ENCODE measurements around the gene AKR7A2. TPM values are rescaled to one million over a fixed set of nuclear protein-coding genes. Genes with fewer than 3 reads are reported as not detected.

AKR7A2 gene
- total and polyA plus RNA-seq, 2 experiments from 2014 or later, result 20.8 to 53.6 TPM

- H3K36me3 Mint-ChIP-seq (ENCODE audit: low read depth), result peaks cover 69% of the 10 kb centered on the region
- peaks cover 26% of the 10 kb centered on the region for H4K20me1 ChIP-seq (replicated peaks; ENCODE audit: insufficient read depth)
- peaks cover 22% of the 10 kb centered on the region for H3K27me3 Mint-ChIP-seq (ENCODE audit: insufficient read depth, low read depth, poor library complexity)
- ATAC-seq, result no peak
- no peak overlapping the region for H3K27ac ChIP-seq (ENCODE audit: low read depth)
- H3K79me2 ChIP-seq (replicated peaks; ENCODE audit: insufficient read depth), result peaks cover 41% of the 10 kb centered on the region
- peaks cover 12% of the 10 kb centered on the region for H3K4me1 Mint-ChIP-seq
- H3K4me2 ChIP-seq, result no peak overlapping the region
- H3K4me3 Mint-ChIP-seq, result no peak overlapping the region
- DNase-seq (ENCODE audit: low spot score), result no peak
- peaks cover 7% of the 10 kb centered on the region; the same call in 1 of the 2 replicates for H3K4me1 ChIP-seq (ENCODE audit: insufficient read depth)
- no peaks in the 10 kb centered on the region for H3K9me2 ChIP-seq (ENCODE audit: insufficient read depth)
- peaks cover 33% of the 10 kb centered on the region for H3K36me3 ChIP-seq (ENCODE audit: insufficient read depth)
- H3K27ac Mint-ChIP-seq, result no peak overlapping the region
- H3K27me3 ChIP-seq (ENCODE audit: insufficient read depth), result no peaks in the 10 kb centered on the region
- no peaks in the 10 kb centered on the region for H3K9me3 Mint-ChIP-seq
- H3F3A ChIP-seq (replicated peaks; ENCODE audit: low read depth), result 0 out of 2 replicates have a peak, but pooled peaks cover 10% of the 10 kb centered on the region
- TF ChIP-seq EZH2phosphoT487 (IDR thresholded peaks at IDR 0.05; ENCODE audit: unreplicated experiment) (no peak), ZNF331 (CRISPR knock-in tag; IDR thresholded peaks at IDR 0.05; ENCODE audit: low read depth) (no peak), EZH2 (IDR thresholded peaks at IDR 0.05; ENCODE audit: low read depth, unreplicated experiment) (no peak), ZNF462 (CRISPR knock-in tag; IDR thresholded peaks at IDR 0.05) (no peak), POLR2AphosphoS5 (IDR thresholded peaks at IDR 0.05; ENCODE audit: low read depth) (no peak), NANOG (IDR thresholded peaks at IDR 0.05; ENCODE audit: borderline replicate concordance) (no peak), ZNF114 (CRISPR knock-in tag; IDR thresholded peaks at IDR 0.05) (no peak), CREB1 (CRISPR knock-in tag; IDR thresholded peaks at IDR 0.05; ENCODE audit: low read depth) (no peak), REST (IDR thresholded peaks at IDR 0.05; ENCODE audit: unreplicated experiment) (no peak), JUNB (IDR thresholded peaks at IDR 0.05; ENCODE audit: unreplicated experiment) (no peak), STAT1 (IDR thresholded peaks at IDR 0.05; ENCODE audit: unreplicated experiment) (no peak)
- TF ChIP-seq, protein P1, sequence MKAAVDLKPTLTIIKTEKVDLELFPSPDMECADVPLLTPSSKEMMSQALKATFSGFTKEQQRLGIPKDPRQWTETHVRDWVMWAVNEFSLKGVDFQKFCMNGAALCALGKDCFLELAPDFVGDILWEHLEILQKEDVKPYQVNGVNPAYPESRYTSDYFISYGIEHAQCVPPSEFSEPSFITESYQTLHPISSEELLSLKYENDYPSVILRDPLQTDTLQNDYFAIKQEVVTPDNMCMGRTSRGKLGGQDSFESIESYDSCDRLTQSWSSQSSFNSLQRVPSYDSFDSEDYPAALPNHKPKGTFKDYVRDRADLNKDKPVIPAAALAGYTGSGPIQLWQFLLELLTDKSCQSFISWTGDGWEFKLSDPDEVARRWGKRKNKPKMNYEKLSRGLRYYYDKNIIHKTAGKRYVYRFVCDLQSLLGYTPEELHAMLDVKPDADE (IDR thresholded peaks at IDR 0.05), result no peak
- TF ChIP-seq, protein P2, sequence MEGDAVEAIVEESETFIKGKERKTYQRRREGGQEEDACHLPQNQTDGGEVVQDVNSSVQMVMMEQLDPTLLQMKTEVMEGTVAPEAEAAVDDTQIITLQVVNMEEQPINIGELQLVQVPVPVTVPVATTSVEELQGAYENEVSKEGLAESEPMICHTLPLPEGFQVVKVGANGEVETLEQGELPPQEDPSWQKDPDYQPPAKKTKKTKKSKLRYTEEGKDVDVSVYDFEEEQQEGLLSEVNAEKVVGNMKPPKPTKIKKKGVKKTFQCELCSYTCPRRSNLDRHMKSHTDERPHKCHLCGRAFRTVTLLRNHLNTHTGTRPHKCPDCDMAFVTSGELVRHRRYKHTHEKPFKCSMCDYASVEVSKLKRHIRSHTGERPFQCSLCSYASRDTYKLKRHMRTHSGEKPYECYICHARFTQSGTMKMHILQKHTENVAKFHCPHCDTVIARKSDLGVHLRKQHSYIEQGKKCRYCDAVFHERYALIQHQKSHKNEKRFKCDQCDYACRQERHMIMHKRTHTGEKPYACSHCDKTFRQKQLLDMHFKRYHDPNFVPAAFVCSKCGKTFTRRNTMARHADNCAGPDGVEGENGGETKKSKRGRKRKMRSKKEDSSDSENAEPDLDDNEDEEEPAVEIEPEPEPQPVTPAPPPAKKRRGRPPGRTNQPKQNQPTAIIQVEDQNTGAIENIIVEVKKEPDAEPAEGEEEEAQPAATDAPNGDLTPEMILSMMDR (conservative IDR thresholded peaks at IDR 0.05; ENCODE audit: low read depth in 2 of 2), result no peak
- no peak overlapping the region for H2AFZ ChIP-seq
- no peak overlapping the region for H3K4me3 ChIP-seq
These were observed 54.6 kb downstream of the AKR7A2 start for GRCh38 chr1:19257178-19257914.
